Measurements from ENCODE around the gene PLD1. TPM values are rescaled to one million over a fixed set of nuclear protein-coding genes. Genes with fewer than 3 reads are reported as not detected.

The PLD1 gene
- total RNA-seq, 1 donor from 2014 or later = not detected

GRCh38 chr3:171827836-171828458, 17.7 kb upstream of the PLD1 start:
- no peaks in the 10 kb centered on the region for H3K36me3 Mint-ChIP-seq (ENCODE audit: low read depth)
- ATAC-seq (ENCODE audit: low read depth) (no peak), DNase-seq (no peak)
- H3K27me3 Mint-ChIP-seq = peaks cover 3% of the 10 kb centered on the region
- no peak overlapping the region for H3K4me3 Mint-ChIP-seq
- no peaks in the 10 kb centered on the region for H3K4me1 Mint-ChIP-seq
- H3K27ac Mint-ChIP-seq = no peak overlapping the region
- no peak for TF ChIP-seq CTCF (IDR thresholded peaks at IDR 0.05)
- POLR2A ChIA-PET = no interaction called here
- CTCF ChIA-PET = no interaction called here
- intact Hi-C loops (cut with micrococcal nuclease) = no loop called here
- no peaks in the 10 kb centered on the region for H3K9me3 Mint-ChIP-seq

DNA sequence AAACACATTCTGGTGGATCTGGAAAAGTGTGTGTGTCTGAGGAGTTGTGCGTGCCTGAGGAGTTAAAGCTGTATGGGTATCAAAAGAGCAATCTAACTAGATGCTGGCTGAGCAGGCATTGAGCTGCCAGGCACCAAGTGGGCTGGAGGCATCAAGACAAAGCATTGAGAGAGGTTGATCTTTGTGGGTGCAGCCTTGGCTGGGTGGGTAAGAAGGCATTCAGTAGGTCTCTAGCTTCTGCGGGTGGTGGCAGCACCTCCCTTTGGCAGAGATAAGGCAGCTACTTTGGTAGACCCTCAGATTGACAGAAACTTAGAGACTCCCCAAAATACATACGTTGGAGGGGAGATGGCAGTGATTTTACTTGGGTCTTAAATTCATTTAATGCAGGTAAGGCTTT, 17.1 kb upstream of the PLD1 start:
- Mint-ChIP-seq H3K9me3 (no peaks in the 10 kb centered on the region), H3K27ac (no peak overlapping the region), H3K4me1 (no peaks in the 10 kb centered on the region), H3K4me3 (no peak overlapping the region), H3K36me3 (ENCODE audit: low read depth) (no peaks in the 10 kb centered on the region), H3K27me3 (no peaks in the 10 kb centered on the region)
- DNase-seq (no peak), ATAC-seq (ENCODE audit: low read depth) (no peak)
- no peak for TF ChIP-seq CTCF (IDR thresholded peaks at IDR 0.05)
- ChIA-PET POLR2A (no interaction called here), CTCF (no interaction called here)
- intact Hi-C loops (cut with micrococcal nuclease) = no loop called here

GRCh38 chr3:171825222-171825828, 15.0 kb upstream of the PLD1 start:
- POLR2A ChIA-PET = no interaction called here
- no peak overlapping the region for H3K4me3 Mint-ChIP-seq
- DNase-seq (no peak), ATAC-seq (ENCODE audit: low read depth) (no peak)
- H3K4me1 Mint-ChIP-seq = no peaks in the 10 kb centered on the region
- intact Hi-C loops (cut with micrococcal nuclease) = no loop called here
- H3K27me3 Mint-ChIP-seq = no peaks in the 10 kb centered on the region
- H3K36me3 Mint-ChIP-seq (ENCODE audit: low read depth) = no peaks in the 10 kb centered on the region
- no peaks in the 10 kb centered on the region for H3K9me3 Mint-ChIP-seq
- no peak overlapping the region for H3K27ac Mint-ChIP-seq
- CTCF ChIA-PET = no interaction called here
- no peak for TF ChIP-seq CTCF (IDR thresholded peaks at IDR 0.05)

- no peak for DNase-seq
- H3K4me1 Mint-ChIP-seq = no peaks in the 10 kb centered on the region
- H3K27ac Mint-ChIP-seq = no peak overlapping the region
- H3K27me3 Mint-ChIP-seq = no peaks in the 10 kb centered on the region
- no peak for ATAC-seq (ENCODE audit: low read depth)
- TF ChIP-seq CTCF (IDR thresholded peaks at IDR 0.05) = no peak
- H3K9me3 Mint-ChIP-seq = no peaks in the 10 kb centered on the region
- H3K36me3 Mint-ChIP-seq (ENCODE audit: low read depth) = no peaks in the 10 kb centered on the region
- no peak overlapping the region for H3K4me3 Mint-ChIP-seq
- intact Hi-C loops (cut with micrococcal nuclease) = no loop called here
- POLR2A ChIA-PET = no interaction called here
- CTCF ChIA-PET = no interaction called here
Observed at GRCh38 chr3:171824824-171825221, 14.5 kb upstream of the PLD1 start.

GRCh38 chr3:171824116-171824515, 13.8 kb upstream of the PLD1 start:
- H3K4me1 Mint-ChIP-seq = no peaks in the 10 kb centered on the region
- TF ChIP-seq CTCF (IDR thresholded peaks at IDR 0.05) = no peak
- ATAC-seq (ENCODE audit: low read depth) = no peak
- no peak for DNase-seq
- peaks cover 2% of the 10 kb centered on the region for H3K27me3 Mint-ChIP-seq
- CTCF ChIA-PET = no interaction called here
- H3K9me3 Mint-ChIP-seq = no peaks in the 10 kb centered on the region
- intact Hi-C loops (cut with micrococcal nuclease) = no loop called here
- no peak overlapping the region for H3K4me3 Mint-ChIP-seq
- POLR2A ChIA-PET = no interaction called here
- no peak overlapping the region for H3K27ac Mint-ChIP-seq
- no peaks in the 10 kb centered on the region for H3K36me3 Mint-ChIP-seq (ENCODE audit: low read depth)

Measured in activated B cell treated with CpG ODN at 0.5 μM for 24 hours (primary cell).